Measurements from ENCODE around the gene PABPN1L. TPM values are rescaled to one million over a fixed set of nuclear protein-coding genes. Genes with fewer than 3 reads are reported as not detected.

Gene PABPN1L
- total and polyA plus RNA-seq, 2 of the 8 experiments (the other 6 are each of a cell fraction or from before 2014, with no cell fraction given) = not detected

GRCh38 chr16:88863426-88863825 lies 3.0 kb downstream of the PABPN1L start (continued):
- TF ChIP-seq CHD7 (IDR thresholded peaks at IDR 0.05; ENCODE audit: insufficient replicate concordance, low read length) (no peak), PHF8 (conservative IDR thresholded peaks at IDR 0.05; ENCODE audit: low read depth, low read length) (no peak), EGR1 (IDR thresholded peaks at IDR 0.05; ENCODE audit: borderline replicate concordance, low read depth, low read length) (no peak), NANOG (IDR thresholded peaks at IDR 0.05; ENCODE audit: insufficient read depth, low read depth, low read length, poor library complexity, severe bottlenecking) (no peak), RAD21 (IDR thresholded peaks at IDR 0.05 in 1 of 2, conservative IDR thresholded peaks at IDR 0.05 in 1 of 2; ENCODE audit: low read depth in 2 of 2, low read length in 2 of 2) (no peak), USF2 (IDR thresholded peaks at IDR 0.05; ENCODE audit: low read length) (no peak), SP4 (IDR thresholded peaks at IDR 0.05; ENCODE audit: low read length) (no peak), GABPA (IDR thresholded peaks at IDR 0.05; ENCODE audit: borderline replicate concordance, insufficient read depth, low read length) (no peak), CHD2 (IDR thresholded peaks at IDR 0.05; ENCODE audit: low read length) (no peak), ATF3 (IDR thresholded peaks at IDR 0.05; ENCODE audit: insufficient read depth, low read depth, low read length) (no peak)

Data from H1 (cell line).